IMR-90 (cell line): ENCODE results near the gene GGT5. TPM values are rescaled to one million over a fixed set of nuclear protein-coding genes. Genes with fewer than 3 reads are reported as not detected.

Source experiments
- ATAC-seq: fragments of 200-7000 bp; cut with Tn5 transposase; 2 replicates; pipeline ENCODE4 v1.9.1; 2020; ENCODE audit warnings: low read depth, mild to moderate bottlenecking, moderate library complexity
- BruUV-seq: library from RNA; stranded (reverse); fragments of 400-500 nt; replicated peaks from 2 replicates; lab custom pipeline; 2021; lab: Mats Ljungman, UMichigan
- CTCF ChIA-PET: fragments of 300-600 bp; formaldehyde crosslinking; extraction: SDS; loops from one replicate; lab custom pipeline; 2021; ENCODE audit warnings: antibody characterized with exemption; lab: Yijun Ruan, JAX
- POLR2A ChIA-PET: fragments of 300-600 bp; sonication (Branson Sonifier 250); formaldehyde crosslinking; loops from one replicate; lab custom pipeline; 2022; ENCODE audit warnings: antibody characterized with exemption; ENCODE audit not compliant: unreplicated experiment; lab: Charles Lee
- DNase-seq: peaks from one replicate; pipeline ENCODE4 v3.0.0; 2013
- H2AFZ ChIP-seq: replicated peaks from 2 replicates; pipeline ENCODE3; 2013; ENCODE audit warnings: low read length, mild to moderate bottlenecking; ENCODE audit not compliant: poor library complexity
- H2AK5ac ChIP-seq: 2 replicates; pipeline ENCODE4 v1.6.1; 2013; ENCODE audit warnings: low read depth, low read length, inconsistent platforms
- H2AK9ac ChIP-seq: replicated peaks from 2 replicates; pipeline ENCODE3; 2013; ENCODE audit warnings: mild to moderate bottlenecking, low read depth, low read length, moderate library complexity; ENCODE audit not compliant: poor library complexity
- H2BK120ac ChIP-seq: 2 replicates; pipeline ENCODE4 v1.6.1; 2013; ENCODE audit warnings: low read depth, low read length, inconsistent platforms
- H2BK15ac ChIP-seq: 3 replicates; pipeline ENCODE4 v1.6.1; 2013; ENCODE audit warnings: low read depth, low read length, inconsistent platforms
- H2BK20ac ChIP-seq: 2 replicates; pipeline ENCODE4 v1.6.1; 2013; ENCODE audit warnings: low read depth, mild to moderate bottlenecking, inconsistent platforms, low read length, moderate library complexity
- H2BK5ac ChIP-seq: 2 replicates; pipeline ENCODE4 v1.6.1; 2013; ENCODE audit warnings: mild to moderate bottlenecking, low read depth, low read length, inconsistent platforms; ENCODE audit not compliant: poor library complexity, severe bottlenecking
- H3K14ac ChIP-seq: replicated peaks from 2 replicates; pipeline ENCODE4 v1.6.1; 2013; ENCODE audit warnings: low read depth, low read length, inconsistent platforms
- H3K18ac ChIP-seq: 2 replicates; pipeline ENCODE4 v1.6.1; 2013; ENCODE audit warnings: low read depth, low read length, control low read depth
- H3K23ac ChIP-seq: 2 replicates; pipeline ENCODE4 v1.6.1; 2013; ENCODE audit warnings: low read depth, low read length, inconsistent platforms
- H3K27ac ChIP-seq: 2 replicates; pipeline ENCODE4 v1.5.1; 2013; ENCODE audit warnings: mild to moderate bottlenecking, control low read depth, low read length; ENCODE audit not compliant: insufficient read depth
- H3K27me3 ChIP-seq: 2 replicates; pipeline ENCODE4 v1.6.1; 2013; ENCODE audit warnings: low read length; ENCODE audit not compliant: control insufficient read depth, insufficient read depth
- H3K36me3 ChIP-seq: 2 replicates; pipeline ENCODE4 v1.6.1; 2013; ENCODE audit warnings: low read length, mixed read lengths; ENCODE audit not compliant: control insufficient read depth, insufficient read depth
- H3K4ac ChIP-seq: 2 replicates; pipeline ENCODE4 v1.6.1; 2013; ENCODE audit warnings: low read depth, low read length, inconsistent platforms
- H3K4me1 ChIP-seq: 2 replicates; pipeline ENCODE4 v1.6.1; 2013; ENCODE audit warnings: low read length, mixed read lengths; ENCODE audit not compliant: control insufficient read depth, insufficient read depth
- H3K4me2 ChIP-seq: 2 replicates; pipeline ENCODE4 v1.6.1; 2013; ENCODE audit warnings: low read depth, mild to moderate bottlenecking, control low read depth, low read length, moderate library complexity
- H3K4me3 ChIP-seq: 2 replicates; pipeline ENCODE4 v1.5.1; 2013; ENCODE audit warnings: low read depth, mild to moderate bottlenecking, control low read depth, low read length, moderate library complexity; ENCODE audit not compliant: insufficient read depth
- H3K56ac ChIP-seq: 2 replicates; pipeline ENCODE4 v1.6.1; 2013; ENCODE audit warnings: low read length, inconsistent platforms; ENCODE audit not compliant: insufficient read depth; ENCODE audit errors: extremely low read depth
- H3K79me1 ChIP-seq, 2 experiments: 2 replicates each; pipeline ENCODE4 v1.6.1; 2013; ENCODE audit warnings: low read length in 2 of 2, inconsistent platforms in 1 of 2, low read depth in 1 of 2
- H3K9ac ChIP-seq: 2 replicates; pipeline ENCODE4 v1.6.1; 2013; ENCODE audit warnings: low read depth, low read length, control low read depth
- H3K9me1 ChIP-seq: 2 replicates; pipeline ENCODE4 v1.6.1; 2013; ENCODE audit warnings: low read length, inconsistent platforms; ENCODE audit not compliant: insufficient read depth
- H3K9me3 ChIP-seq: 2 replicates; pipeline ENCODE4 v1.6.1; 2013; ENCODE audit warnings: low read length; ENCODE audit not compliant: control insufficient read depth, insufficient read depth
- H4K20me1 ChIP-seq: 2 replicates; pipeline ENCODE4 v1.6.1; 2013; ENCODE audit warnings: low read length, inconsistent platforms; ENCODE audit not compliant: insufficient read depth
- H4K5ac ChIP-seq: 2 replicates; pipeline ENCODE4 v1.6.1; 2013; ENCODE audit warnings: mild to moderate bottlenecking, low read depth, low read length, control low read depth
- H4K8ac ChIP-seq, 2 experiments: 2 replicates each; pipeline ENCODE4 v1.6.1; 2013; ENCODE audit warnings: low read depth in 2 of 2, low read length in 2 of 2, control low read depth in 1 of 2, inconsistent platforms in 1 of 2
- H4K91ac ChIP-seq: 2 replicates; pipeline ENCODE4 v1.6.1; 2013; ENCODE audit warnings: low read depth, low read length, inconsistent platforms; ENCODE audit not compliant: insufficient read depth
- BHLHE40 ChIP-seq: fragments of 150-350 bp; IDR thresholded peaks from 2 replicates; pipeline ENCODE4 v1.6.1; 2016; ENCODE audit warnings: mild to moderate bottlenecking, low read depth, low read length
- CEBPB ChIP-seq: IDR thresholded peaks from 2 replicates; pipeline ENCODE4 v1.6.1; 2012; ENCODE audit warnings: low read depth, low read length, improper control_type of control experiment
- CHD1 ChIP-seq: IDR thresholded peaks from 2 replicates; pipeline ENCODE4 v1.6.1; 2012; ENCODE audit warnings: low read depth, low read length, improper control_type of control experiment
- ELK1 ChIP-seq: fragments of 150-350 bp; IDR thresholded peaks from 2 replicates; pipeline ENCODE4 v1.6.1; 2016; ENCODE audit warnings: low read depth, mild to moderate bottlenecking, low read length, moderate library complexity, borderline replicate concordance
- FOS ChIP-seq: fragments of 150-350 bp; IDR thresholded peaks from 2 replicates; pipeline ENCODE4 v1.6.1; 2016; ENCODE audit warnings: low read depth, low read length
- MAFK ChIP-seq: IDR thresholded peaks from 2 replicates; pipeline ENCODE4 v1.6.1; 2012; ENCODE audit warnings: low read depth, low read length, improper control_type of control experiment
- MAZ ChIP-seq: IDR thresholded peaks from 2 replicates; pipeline ENCODE4 v1.6.1; 2012; ENCODE audit warnings: low read depth, mild to moderate bottlenecking, low read length, improper control_type of control experiment, moderate library complexity, borderline replicate concordance
- NFE2L2 ChIP-seq: fragments of 150-350 bp; IDR thresholded peaks from 2 replicates; pipeline ENCODE4 v1.6.1; 2016; ENCODE audit warnings: low read depth, mild to moderate bottlenecking, low read length
- POLR2A ChIP-seq: IDR thresholded peaks from 2 replicates; pipeline ENCODE4 v1.6.1; 2012; ENCODE audit warnings: mild to moderate bottlenecking, low read depth, low read length
- RAD21 ChIP-seq: IDR thresholded peaks from 2 replicates; pipeline ENCODE4 v1.6.1; 2012; ENCODE audit warnings: low read length, improper control_type of control experiment
- RCOR1 ChIP-seq: IDR thresholded peaks from 2 replicates; pipeline ENCODE4 v1.6.1; 2012; ENCODE audit warnings: mild to moderate bottlenecking, low read length, improper control_type of control experiment; ENCODE audit not compliant: insufficient replicate concordance
- SMC3 ChIP-seq: fragments of 150-350 bp; IDR thresholded peaks from 2 replicates; pipeline ENCODE4 v1.6.1; 2016; ENCODE audit warnings: low read depth, mild to moderate bottlenecking, antibody characterized with exemption, low read length, moderate library complexity
- USF2 ChIP-seq: fragments of 150-350 bp; IDR thresholded peaks from 2 replicates; pipeline ENCODE4 v1.6.1; 2017; ENCODE audit warnings: mild to moderate bottlenecking, antibody characterized with exemption, low read length, low read depth
- dilution Hi-C: fragments of 300-500 bp; cut with HindIII; formaldehyde crosslinking; loops from one replicate; pipeline ENCODE4 v1.14.3; 2018; ENCODE audit warnings: low sequenced_read_pairs; ENCODE audit not compliant: unreplicated experiment
- in situ Hi-C: fragments of 300-500 bp; cut with MboI; formaldehyde crosslinking; loops from 3 replicates; pipeline ENCODE4 v1.14.3; 2019; ENCODE audit warnings: low sequenced_read_pairs, inconsistent platforms, mixed read lengths
- intact Hi-C: fragments of 100-400 bp; cut with micrococcal nuclease; formaldehyde crosslinking; loops from 2 replicates; pipeline ENCODE4 v1.10.0; 2022
- polyA plus RNA-seq, 3 experiments: library from polyadenylated mRNA; depleted of rRNA; stranded (reverse); fragments of >200 nt; gene quantifications; 2 replicates each; pipeline ENCODE4 v1.2.3, GENCODE V29; 2012; ENCODE audit warnings: low replicate concordance in 1 of 3
- total RNA-seq: library from RNA; depleted of rRNA; stranded (reverse); fragments of >200 nt; gene quantifications from 2 replicates; pipeline ENCODE4 v1.2.3, GENCODE V29; 2012

Gene GGT5
- total and polyA plus RNA-seq, 2 of the 4 experiments (the other 2 are of a cell fraction) = 0.18 to 5.8 TPM

- no peaks in the 10 kb centered on the region for H3K36me3 ChIP-seq
- no peak overlapping the region for H2BK15ac ChIP-seq
- no peak overlapping the region for H2BK5ac ChIP-seq
- no peak overlapping the region for H3K4me3 ChIP-seq
- BruUV-seq = no TSS peak
- peaks cover 14% of the 10 kb centered on the region for H3K4me1 ChIP-seq
- H2BK20ac ChIP-seq = 0 out of 2 replicates have a peak overlapping the region, but pooled peaks have one; percentile 27
- H3K14ac ChIP-seq = no peak overlapping the region
- ChIA-PET POLR2A (no interaction called here), CTCF (no interaction called here)
- H3K9ac ChIP-seq = no peak overlapping the region
- H3K23ac ChIP-seq = 0 out of 2 replicates have a peak overlapping the region, but pooled peaks have one; percentile 46
- no peak overlapping the region for H2AK5ac ChIP-seq
- H4K5ac ChIP-seq = no peak overlapping the region
- no peak overlapping the region; a peak in 1 of 4 replicates for H4K8ac ChIP-seq
- no peak overlapping the region for H3K27ac ChIP-seq
- dilution Hi-C loops (no loop called here), in situ Hi-C loops (no loop called here), intact Hi-C loops (loop anchor here (2.0 kb wide), 1 partner anchor 14 kb away; no protein-coding TSS in a partner anchor)
- no peak overlapping the region for H3K4ac ChIP-seq
- ATAC-seq (no peak), DNase-seq (peak; percentile 45)
- H2BK120ac ChIP-seq = no peak overlapping the region; the same call in 1 of the 2 replicates
- no peak overlapping the region for H2AFZ ChIP-seq
- peaks cover 13% of the 10 kb centered on the region for H3K9me1 ChIP-seq
- TF ChIP-seq NFE2L2 (no peak), USF2 (no peak), RAD21 (no peak), POLR2A (no peak), BHLHE40 (no peak), MAZ (no peak), CHD1 (no peak), ELK1 (no peak), CEBPB (no peak), SMC3 (no peak), MAFK (no peak), FOS (no peak), RCOR1 (no peak)
- peak overlapping the region; percentile 33; the same call in 1 of the 2 replicates for H3K56ac ChIP-seq
- no peaks in the 10 kb centered on the region for H3K9me3 ChIP-seq
- peaks cover 15 to 56% of the 10 kb centered on the region in 2 experiments; a peak in 3 of 4 replicates for H3K79me1 ChIP-seq
- H4K20me1 ChIP-seq = peaks cover 40% of the 10 kb centered on the region
- no peak overlapping the region for H2AK9ac ChIP-seq
- no peaks in the 10 kb centered on the region for H3K27me3 ChIP-seq
- no peak overlapping the region for H3K4me2 ChIP-seq
- H3K18ac ChIP-seq = no peak overlapping the region
- no peak overlapping the region for H4K91ac ChIP-seq
Measured at GRCh38 chr22:24290459-24290858, 45.6 kb upstream of the GGT5 start.
